Stimulated activated naive CD8-positive, alpha-beta T cell treated with anti-CD3 and anti-CD28 coated beads, Interleukin-15, Interleukin-2, amounts not matched to agents 100 ng/mL and 50 ng/mL, for 24 hours (primary cell): ENCODE data around the gene POLR3K.
A peak's percentile ranks its signal among the peaks of the same experiment; 100 is the strongest.

Experiments used
- H3K27ac Mint-ChIP-seq: one replicate; pipeline ENCODE4 v1.8.0; 2021; ENCODE audit warnings: mild to moderate bottlenecking, mixed read lengths
- H3K27me3 Mint-ChIP-seq: one replicate; pipeline ENCODE4 v1.8.0; 2021; ENCODE audit warnings: mixed read lengths
- H3K36me3 Mint-ChIP-seq: one replicate; pipeline ENCODE4 v1.8.0; 2021; ENCODE audit warnings: low read depth, mixed read lengths
- H3K4me1 Mint-ChIP-seq: one replicate; pipeline ENCODE4 v1.8.0; 2021; ENCODE audit warnings: low read depth, mixed read lengths
- H3K4me3 Mint-ChIP-seq: one replicate; pipeline ENCODE4 v1.8.0; 2021; ENCODE audit warnings: mild to moderate bottlenecking, mixed read lengths
- H3K9me3 Mint-ChIP-seq: one replicate; pipeline ENCODE4 v1.8.0; 2021; ENCODE audit warnings: mixed read lengths

POLR3K gene

DNA sequence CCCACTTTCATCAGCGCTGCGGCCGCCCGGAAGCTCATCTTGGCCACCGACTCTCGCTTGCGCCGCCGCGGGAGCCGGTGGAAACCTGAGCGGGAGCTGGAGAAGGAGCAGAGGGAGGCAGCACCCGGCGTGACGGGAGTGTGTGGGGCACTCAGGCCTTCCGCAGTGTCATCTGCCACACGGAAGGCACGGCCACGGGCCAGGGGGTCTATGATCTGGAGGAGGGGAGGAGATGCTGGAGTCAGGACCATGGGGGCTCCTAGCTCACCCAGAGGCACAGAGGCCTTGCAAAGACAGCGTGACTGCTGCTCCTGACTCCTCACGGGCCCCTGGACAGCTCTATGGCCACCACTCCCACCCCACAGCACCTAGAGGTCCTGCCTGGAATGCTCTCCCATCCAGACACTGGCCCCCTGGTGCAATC, 9.6 kb upstream of the POLR3K start:
- H3K9me3 Mint-ChIP-seq, result no peaks in the 10 kb centered on the region
- no peak overlapping the region for H3K4me3 Mint-ChIP-seq
- H3K36me3 Mint-ChIP-seq, result no peaks in the 10 kb centered on the region
- no peaks in the 10 kb centered on the region for H3K27me3 Mint-ChIP-seq
- H3K4me1 Mint-ChIP-seq, result no peaks in the 10 kb centered on the region
- H3K27ac Mint-ChIP-seq, result no peak overlapping the region

- H3K36me3 Mint-ChIP-seq, result no peaks in the 10 kb centered on the region
- no peaks in the 10 kb centered on the region for H3K4me1 Mint-ChIP-seq
- H3K27me3 Mint-ChIP-seq, result no peaks in the 10 kb centered on the region
- H3K27ac Mint-ChIP-seq, result no peak overlapping the region
- no peak overlapping the region for H3K4me3 Mint-ChIP-seq
- H3K9me3 Mint-ChIP-seq, result no peaks in the 10 kb centered on the region
Observed at GRCh38 chr16:62283-62967, 9.0 kb upstream of the POLR3K start.

- H3K4me1 Mint-ChIP-seq, result no peaks in the 10 kb centered on the region
- H3K4me3 Mint-ChIP-seq, result no peak overlapping the region
- H3K36me3 Mint-ChIP-seq, result no peaks in the 10 kb centered on the region
- no peaks in the 10 kb centered on the region for H3K27me3 Mint-ChIP-seq
- H3K9me3 Mint-ChIP-seq, result no peaks in the 10 kb centered on the region
- no peak overlapping the region for H3K27ac Mint-ChIP-seq
Observed at GRCh38 chr16:61879-62281, 8.5 kb upstream of the POLR3K start.

DNA sequence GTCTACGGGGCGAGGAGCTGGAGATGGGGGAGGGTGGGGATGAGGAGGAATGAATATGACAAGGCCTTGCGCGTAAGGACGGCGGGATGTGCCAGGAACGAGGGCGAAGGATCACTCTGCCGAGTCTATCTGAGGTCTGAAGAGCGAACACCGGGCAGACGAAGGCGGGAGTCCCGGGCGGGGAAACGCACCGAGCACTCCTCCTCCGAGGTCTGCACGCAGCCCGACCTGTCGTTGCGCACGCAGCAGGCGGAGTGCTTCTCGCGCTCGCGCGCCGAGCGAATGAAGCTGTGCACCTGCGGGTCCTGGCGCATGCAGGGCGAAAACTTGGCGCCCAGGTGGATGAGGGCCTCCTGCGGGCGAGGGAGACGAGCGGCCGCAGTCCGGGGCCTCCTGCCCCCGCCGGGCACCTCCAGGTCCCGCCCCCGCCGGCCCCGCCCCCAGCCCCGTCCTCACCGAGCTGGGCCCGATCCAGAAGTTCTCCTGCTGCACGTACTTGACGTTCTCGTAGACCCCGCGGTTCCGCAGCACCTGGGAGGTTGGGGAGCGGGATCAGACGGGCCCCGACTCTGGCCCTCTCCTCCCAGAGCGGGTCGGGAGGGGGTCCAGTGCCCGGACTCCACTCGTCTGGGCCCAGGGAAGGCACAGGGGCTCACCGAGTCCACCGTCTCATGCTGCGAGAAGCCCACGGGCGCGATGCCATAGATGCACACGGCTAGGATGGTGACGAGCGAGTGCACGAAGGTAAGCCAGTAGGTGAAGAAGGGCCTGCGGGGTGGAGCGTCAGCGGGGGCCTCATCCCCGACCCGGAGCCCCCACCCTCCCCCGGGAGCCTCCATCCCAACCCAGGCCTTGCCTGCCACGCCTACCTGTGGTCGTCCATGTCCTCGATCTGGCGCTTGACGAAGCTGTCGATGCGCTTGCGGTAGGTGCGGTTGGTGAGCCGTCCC, 7.8 kb upstream of the POLR3K start:
- Mint-ChIP-seq H3K4me3 (no peak overlapping the region), H3K27me3 (no peaks in the 10 kb centered on the region), H3K9me3 (no peaks in the 10 kb centered on the region), H3K36me3 (peaks cover 2% of the 10 kb centered on the region), H3K27ac (no peak overlapping the region), H3K4me1 (no peaks in the 10 kb centered on the region)

- H3K27me3 Mint-ChIP-seq, result no peaks in the 10 kb centered on the region
- peaks cover 2% of the 10 kb centered on the region for H3K4me1 Mint-ChIP-seq
- no peaks in the 10 kb centered on the region for H3K9me3 Mint-ChIP-seq
- H3K36me3 Mint-ChIP-seq, result peaks cover 6% of the 10 kb centered on the region
- no peak overlapping the region for H3K27ac Mint-ChIP-seq
- no peak overlapping the region for H3K4me3 Mint-ChIP-seq
Observed at GRCh38 chr16:60166-60565, 6.8 kb upstream of the POLR3K start.

GRCh38 chr16:59440-60059, 6.1 kb upstream of the POLR3K start:
- no peaks in the 10 kb centered on the region for H3K27me3 Mint-ChIP-seq
- peaks cover 6% of the 10 kb centered on the region for H3K36me3 Mint-ChIP-seq
- H3K27ac Mint-ChIP-seq, result no peak overlapping the region
- no peak overlapping the region for H3K4me3 Mint-ChIP-seq
- peaks cover 8% of the 10 kb centered on the region for H3K4me1 Mint-ChIP-seq
- no peaks in the 10 kb centered on the region for H3K9me3 Mint-ChIP-seq

- Mint-ChIP-seq H3K4me3 (no peak overlapping the region), H3K9me3 (no peaks in the 10 kb centered on the region), H3K36me3 (peaks cover 6% of the 10 kb centered on the region), H3K4me1 (peaks cover 12% of the 10 kb centered on the region), H3K27me3 (no peaks in the 10 kb centered on the region), H3K27ac (no peak overlapping the region)
Observed at GRCh38 chr16:58491-59439, 5.4 kb upstream of the POLR3K start.

DNA sequence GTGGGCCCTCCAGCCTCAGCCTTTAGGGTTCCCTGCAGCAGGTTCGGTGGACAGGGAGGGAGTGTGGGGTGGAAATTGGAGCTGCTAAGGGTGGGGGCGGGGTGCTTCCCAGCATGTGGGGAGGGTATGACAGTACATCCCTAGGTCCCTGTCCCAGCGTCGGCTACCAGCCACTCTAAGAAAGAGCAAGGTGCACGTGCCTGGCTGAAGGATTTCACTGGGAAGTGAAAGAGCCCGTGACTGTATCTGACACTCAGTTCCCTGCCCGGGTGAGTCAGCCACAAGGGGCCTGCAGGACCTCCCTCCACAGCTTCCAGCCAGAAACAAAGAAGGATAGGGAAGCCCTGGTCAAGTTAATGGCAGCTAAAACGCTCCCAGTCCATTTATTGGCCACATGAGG, 4.3 kb upstream of the POLR3K start:
- Mint-ChIP-seq H3K27ac (no peak overlapping the region), H3K4me1 (peaks cover 15% of the 10 kb centered on the region), H3K27me3 (no peaks in the 10 kb centered on the region), H3K4me3 (no peak overlapping the region), H3K36me3 (peaks cover 10% of the 10 kb centered on the region), H3K9me3 (no peaks in the 10 kb centered on the region)

GRCh38 chr16:56231-56927, 3.0 kb upstream of the POLR3K start:
- Mint-ChIP-seq H3K4me1 (peaks cover 23% of the 10 kb centered on the region), H3K27me3 (no peaks in the 10 kb centered on the region), H3K36me3 (peaks cover 14% of the 10 kb centered on the region), H3K9me3 (no peaks in the 10 kb centered on the region), H3K27ac (no peak overlapping the region), H3K4me3 (no peak overlapping the region)

DNA sequence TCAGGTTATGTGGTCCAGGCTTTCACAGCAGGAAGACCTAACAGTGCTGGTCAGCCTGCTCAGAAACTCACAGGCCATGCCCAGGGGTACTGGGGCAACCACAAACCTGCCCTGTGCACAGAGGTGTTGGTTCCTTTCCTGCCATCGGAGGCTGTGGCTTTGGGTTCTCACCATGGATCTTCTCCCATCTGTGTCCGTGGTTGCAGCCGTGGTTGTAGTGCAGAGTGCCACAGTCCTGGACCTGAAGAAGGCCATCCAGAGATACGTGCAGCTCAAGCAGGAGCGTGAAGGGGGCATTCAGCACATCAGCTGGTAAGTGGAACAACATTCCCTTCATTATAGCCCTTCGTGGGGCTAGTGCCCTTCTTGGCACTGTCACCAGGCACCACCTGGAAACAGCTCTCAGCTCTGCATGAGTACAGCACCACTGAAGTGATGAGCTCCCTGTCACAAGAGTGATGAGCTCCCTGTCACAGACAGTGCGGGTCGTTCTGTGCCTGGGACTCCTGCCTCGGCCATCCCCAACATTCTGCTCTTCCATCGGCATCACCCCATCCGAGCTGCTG, 2.2 kb upstream of the POLR3K start:
- H3K27me3 Mint-ChIP-seq, result no peaks in the 10 kb centered on the region
- H3K27ac Mint-ChIP-seq, result no peak overlapping the region
- no peaks in the 10 kb centered on the region for H3K9me3 Mint-ChIP-seq
- peaks cover 21% of the 10 kb centered on the region for H3K36me3 Mint-ChIP-seq
- peaks cover 31% of the 10 kb centered on the region for H3K4me1 Mint-ChIP-seq
- no peak overlapping the region for H3K4me3 Mint-ChIP-seq

- peak overlapping the region; percentile 100 for H3K4me3 Mint-ChIP-seq
- no peak overlapping the region for H3K27ac Mint-ChIP-seq
- H3K36me3 Mint-ChIP-seq, result peaks cover 29% of the 10 kb centered on the region
- H3K9me3 Mint-ChIP-seq, result no peaks in the 10 kb centered on the region
- peaks cover 37% of the 10 kb centered on the region for H3K4me1 Mint-ChIP-seq
- no peaks in the 10 kb centered on the region for H3K27me3 Mint-ChIP-seq
Observed at GRCh38 chr16:54237-54581, 801 bp upstream of the POLR3K start.

DNA sequence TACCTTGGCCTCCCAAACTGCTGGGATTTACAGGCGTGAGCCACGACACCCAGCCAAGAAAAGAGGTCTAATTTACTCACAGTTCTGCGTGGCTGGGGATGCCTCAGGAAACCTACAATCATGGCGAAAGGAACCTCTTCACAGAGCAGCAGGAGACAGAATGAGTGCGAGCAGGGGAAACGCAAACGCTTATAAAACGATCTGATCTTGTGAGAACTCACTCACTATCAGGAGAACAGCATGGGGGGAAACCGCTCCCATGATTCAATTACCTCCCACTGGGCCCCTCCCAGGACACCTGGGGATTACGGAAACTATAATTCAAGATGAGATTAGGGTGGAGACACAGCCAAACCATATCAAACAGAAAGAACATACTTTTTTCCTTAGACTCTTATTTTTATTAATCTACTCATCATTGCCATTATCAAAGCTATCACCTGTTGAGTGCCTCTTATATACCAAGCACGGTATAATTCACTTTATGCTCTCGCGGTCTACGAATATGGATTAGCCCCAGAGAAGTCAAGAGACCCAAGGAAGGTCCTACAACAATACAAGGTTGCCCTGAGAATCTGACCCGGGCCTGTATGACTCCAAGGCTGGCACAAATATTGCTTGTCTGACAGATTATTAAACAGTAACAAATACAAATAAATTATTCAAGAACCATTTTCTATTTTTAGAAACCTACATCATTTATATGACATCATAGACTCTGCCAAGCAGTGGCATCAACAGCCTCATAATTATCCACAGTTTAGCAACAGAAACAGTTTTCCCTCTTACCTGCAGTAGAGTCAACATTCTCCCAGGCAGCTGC, 2.4 kb downstream of the POLR3K start:
- H3K27me3 Mint-ChIP-seq, result no peaks in the 10 kb centered on the region
- peaks cover 41% of the 10 kb centered on the region for H3K4me1 Mint-ChIP-seq
- H3K9me3 Mint-ChIP-seq, result no peaks in the 10 kb centered on the region
- peaks cover 43% of the 10 kb centered on the region for H3K36me3 Mint-ChIP-seq
- H3K4me3 Mint-ChIP-seq, result peak overlapping the region; percentile 100
- peak overlapping the region; percentile 8 for H3K27ac Mint-ChIP-seq

DNA sequence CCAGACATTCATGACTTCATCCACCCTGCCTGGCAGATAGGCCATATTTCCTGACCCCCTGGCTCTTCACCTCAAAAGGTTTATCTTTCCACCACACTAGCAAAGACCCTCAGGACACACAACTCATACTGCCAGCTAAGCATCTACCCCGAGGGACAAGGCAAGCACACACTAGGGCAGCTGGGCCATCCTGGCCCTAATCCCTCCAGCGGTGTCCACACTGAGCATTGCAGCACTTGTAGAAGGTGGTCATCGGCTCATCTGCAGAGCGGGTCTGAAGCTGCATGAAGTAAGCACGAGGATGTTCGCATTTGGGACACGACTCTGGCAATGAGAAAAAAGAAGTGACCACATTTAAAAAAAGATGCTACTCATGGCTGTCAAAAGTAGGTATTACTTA, 6.2 kb downstream of the POLR3K start:
- Mint-ChIP-seq H3K4me3 (no peak overlapping the region), H3K9me3 (no peaks in the 10 kb centered on the region)

More for the DNA sequence above, 6.2 kb downstream of the POLR3K start:
- peaks cover 41% of the 10 kb centered on the region for H3K4me1 Mint-ChIP-seq
- H3K36me3 Mint-ChIP-seq, result peaks cover 70% of the 10 kb centered on the region
- H3K27ac Mint-ChIP-seq, result no peak overlapping the region
- H3K27me3 Mint-ChIP-seq, result no peaks in the 10 kb centered on the region
